DND-41 (cell line): ENCODE data around the gene TAPT1.

Source experiments
- ATAC-seq: fragments of 200-7000 bp; cut with Tn5 transposase; 3 replicates; pipeline ENCODE4 v1.9.1; 2021; ENCODE audit warnings: low read depth; ENCODE audit not compliant: insufficient read depth
- DNase-seq: peaks from one replicate; pipeline ENCODE4 v3.0.0-alpha.2; 2020
- H2AFZ ChIP-seq: 2 replicates; pipeline ENCODE4 v1.6.0; 2012; ENCODE audit warnings: low read depth, low read length
- H3K27ac ChIP-seq: 2 replicates; pipeline ENCODE4 v1.5.1; 2012; ENCODE audit warnings: low read length, inconsistent platforms
- H3K27me3 ChIP-seq: fragments of 200-600 bp; sonication (generic); 2 replicates; pipeline ENCODE4 v1.6.0; 2012; ENCODE audit warnings: low read length, mild to moderate bottlenecking, inconsistent platforms; ENCODE audit not compliant: insufficient read depth, poor library complexity
- H3K36me3 ChIP-seq: 2 replicates; pipeline ENCODE4 v1.5.1; 2012; ENCODE audit warnings: low read length, inconsistent platforms; ENCODE audit not compliant: insufficient read depth
- H3K4me1 ChIP-seq: 2 replicates; pipeline ENCODE4 v1.5.1; 2012; ENCODE audit warnings: mild to moderate bottlenecking, low read length; ENCODE audit not compliant: insufficient read depth
- H3K4me2 ChIP-seq: 2 replicates; pipeline ENCODE4 v1.6.0; 2012; ENCODE audit warnings: mild to moderate bottlenecking, moderate library complexity, low read length, inconsistent platforms; ENCODE audit not compliant: insufficient read depth
- H3K4me3 ChIP-seq, 2 experiments: fragments of 200-600 bp in 1 of 2; shearing (Covaris generic) in 1 of 2; 2 replicates each; pipeline ENCODE4 v1.5.1; 2012 to 2016; ENCODE audit warnings: inconsistent platforms in 2 of 2, low read length in 2 of 2, mild to moderate bottlenecking in 2 of 2, low read depth in 1 of 2, moderate library complexity in 1 of 2
- H3K79me2 ChIP-seq: 2 replicates; pipeline ENCODE4 v1.6.0; 2012; ENCODE audit warnings: low read length, inconsistent platforms; ENCODE audit not compliant: insufficient read depth
- H3K9ac ChIP-seq: 2 replicates; pipeline ENCODE4 v1.6.0; 2012; ENCODE audit warnings: low read depth, mild to moderate bottlenecking, inconsistent platforms, low read length, moderate library complexity
- H3K9me3 ChIP-seq: 2 replicates; pipeline ENCODE4 v1.5.1; 2012; ENCODE audit warnings: low read length, moderate library complexity, mild to moderate bottlenecking, inconsistent platforms; ENCODE audit not compliant: insufficient read depth, severe bottlenecking
- H4K20me1 ChIP-seq: 2 replicates; pipeline ENCODE4 v1.6.0; 2012; ENCODE audit warnings: low read length; ENCODE audit not compliant: insufficient read depth
- CTCF ChIP-seq: IDR thresholded peaks from 2 replicates; pipeline ENCODE4 v1.5.1; 2012; ENCODE audit warnings: borderline replicate concordance, low read length, moderate library complexity, mild to moderate bottlenecking; ENCODE audit not compliant: poor library complexity, severe bottlenecking; ENCODE audit errors: extremely low read depth
- EZH2 ChIP-seq: IDR thresholded peaks from 3 replicates; pipeline ENCODE4 v1.6.1; 2012; ENCODE audit warnings: borderline replicate concordance, low read depth, mild to moderate bottlenecking, moderate library complexity, low read length, inconsistent platforms; ENCODE audit not compliant: severe bottlenecking

Gene TAPT1

GRCh38 chr4:16224264-16225166 lies 1.8 kb downstream of the TAPT1 start:
- Histone ChIP-seq H2AFZ (peak overlapping the region; percentile 79), H3K36me3 (peaks cover 10% of the 10 kb centered on the region; the same call in 1 of the 2 replicates), H3K27me3 (no peaks in the 10 kb centered on the region), H3K9ac (peak overlapping the region; percentile 90), H3K9me3 (no peaks in the 10 kb centered on the region), H3K4me1 (peaks cover 40% of the 10 kb centered on the region), H3K27ac (peak overlapping the region; percentile 84), H4K20me1 (peaks cover 13% of the 10 kb centered on the region), H3K79me2 (peaks cover 73% of the 10 kb centered on the region), H3K4me2 (peak overlapping the region; percentile 76), H3K4me3 (peak overlapping the region; percentile 69 to 77; a peak in 3 of 4 replicates)
- no peak for TF ChIP-seq EZH2
- no peak for TF ChIP-seq CTCF
- no peak for DNase-seq
- no peak for ATAC-seq

- peaks cover 39% of the 10 kb centered on the region for H3K4me1 ChIP-seq
- H3K27ac ChIP-seq: no peak overlapping the region
- no peak for TF ChIP-seq CTCF
- no peak for TF ChIP-seq EZH2
- H2AFZ ChIP-seq: no peak overlapping the region
- peak overlapping the region; percentile 76 for H3K4me2 ChIP-seq
- H4K20me1 ChIP-seq: peaks cover 26% of the 10 kb centered on the region
- H3K27me3 ChIP-seq: no peaks in the 10 kb centered on the region
- H3K79me2 ChIP-seq: peaks cover 88% of the 10 kb centered on the region
- no peak for DNase-seq
- no peak for ATAC-seq
- H3K36me3 ChIP-seq: peaks cover 16% of the 10 kb centered on the region
- H3K9ac ChIP-seq: no peak overlapping the region
- H3K9me3 ChIP-seq: no peaks in the 10 kb centered on the region
- peak overlapping the region in 1 of 2 experiments; percentile 77; a peak in 1 of 4 replicates for H3K4me3 ChIP-seq
Measured at GRCh38 chr4:16222957-16223527, 3.2 kb downstream of the TAPT1 start.

- Histone ChIP-seq H3K4me2 (no peak overlapping the region), H3K9ac (no peak overlapping the region), H3K36me3 (peaks cover 29% of the 10 kb centered on the region), H3K4me1 (peaks cover 17% of the 10 kb centered on the region), H3K4me3 (no peak overlapping the region), H3K79me2 (peaks cover 98% of the 10 kb centered on the region), H3K27ac (no peak overlapping the region), H3K27me3 (no peaks in the 10 kb centered on the region), H3K9me3 (no peaks in the 10 kb centered on the region), H4K20me1 (peaks cover 47% of the 10 kb centered on the region), H2AFZ (no peak overlapping the region)
- DNase-seq: no peak
- no peak for ATAC-seq
- no peak for TF ChIP-seq EZH2
- TF ChIP-seq CTCF: no peak
Measured at GRCh38 chr4:16218950-16219349, 7.3 kb downstream of the TAPT1 start.
